ENCODE measurements around the gene MMP28. TPM values are rescaled to one million over a fixed set of nuclear protein-coding genes. Genes with fewer than 3 reads are reported as not detected.
A peak's percentile ranks its signal among the peaks of the same experiment; 100 is the strongest.

The MMP28 gene
- total RNA-seq, 1 donor from 2014 or later: 10.6 TPM

DNA sequence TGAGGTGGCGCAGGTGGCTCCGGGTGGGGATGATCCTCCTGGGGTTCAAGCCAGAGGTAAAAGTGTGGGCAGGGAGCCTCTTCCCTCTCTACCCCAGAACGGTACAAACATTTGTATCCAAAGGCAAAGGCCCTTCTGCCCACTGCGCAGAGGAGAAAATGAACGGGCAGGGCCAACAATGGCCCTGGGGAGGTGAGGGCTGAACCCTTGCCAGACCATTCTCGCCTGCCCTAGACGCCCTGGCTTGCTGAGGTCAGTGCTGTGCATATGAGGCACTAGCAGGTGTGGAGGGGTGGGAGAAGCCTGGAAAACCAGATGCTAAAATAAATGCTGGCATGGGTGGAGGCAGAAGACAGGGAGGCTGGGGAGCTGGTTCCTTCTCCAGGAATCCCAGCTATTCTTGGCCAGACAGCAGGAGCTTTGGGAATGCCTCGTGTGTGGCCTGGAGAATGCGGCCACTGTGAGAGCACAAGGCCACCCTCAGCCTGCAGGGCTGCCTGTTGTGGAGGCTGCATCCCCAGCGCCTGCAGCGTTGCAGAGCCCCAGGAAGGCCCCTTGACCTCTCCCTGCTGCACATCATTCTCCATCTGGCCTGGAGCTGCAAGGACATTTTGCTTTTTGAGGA, 30.2 kb downstream of the MMP28 start:
- Mint-ChIP-seq H3K27me3 (ENCODE audit: unreplicated experiment) (peaks cover 8% of the 10 kb centered on the region), H3K9me3 (ENCODE audit: unreplicated experiment) (no peaks in the 10 kb centered on the region), H3K36me3 (ENCODE audit: low read depth, unreplicated experiment) (peaks cover 5% of the 10 kb centered on the region), H3K4me1 (ENCODE audit: unreplicated experiment) (peaks cover 18% of the 10 kb centered on the region), H3K27ac (ENCODE audit: unreplicated experiment) (peak overlapping the region; percentile 24), H3K4me3 (ENCODE audit: unreplicated experiment) (peak overlapping the region; percentile 91)
- TF ChIP-seq, protein P1, sequence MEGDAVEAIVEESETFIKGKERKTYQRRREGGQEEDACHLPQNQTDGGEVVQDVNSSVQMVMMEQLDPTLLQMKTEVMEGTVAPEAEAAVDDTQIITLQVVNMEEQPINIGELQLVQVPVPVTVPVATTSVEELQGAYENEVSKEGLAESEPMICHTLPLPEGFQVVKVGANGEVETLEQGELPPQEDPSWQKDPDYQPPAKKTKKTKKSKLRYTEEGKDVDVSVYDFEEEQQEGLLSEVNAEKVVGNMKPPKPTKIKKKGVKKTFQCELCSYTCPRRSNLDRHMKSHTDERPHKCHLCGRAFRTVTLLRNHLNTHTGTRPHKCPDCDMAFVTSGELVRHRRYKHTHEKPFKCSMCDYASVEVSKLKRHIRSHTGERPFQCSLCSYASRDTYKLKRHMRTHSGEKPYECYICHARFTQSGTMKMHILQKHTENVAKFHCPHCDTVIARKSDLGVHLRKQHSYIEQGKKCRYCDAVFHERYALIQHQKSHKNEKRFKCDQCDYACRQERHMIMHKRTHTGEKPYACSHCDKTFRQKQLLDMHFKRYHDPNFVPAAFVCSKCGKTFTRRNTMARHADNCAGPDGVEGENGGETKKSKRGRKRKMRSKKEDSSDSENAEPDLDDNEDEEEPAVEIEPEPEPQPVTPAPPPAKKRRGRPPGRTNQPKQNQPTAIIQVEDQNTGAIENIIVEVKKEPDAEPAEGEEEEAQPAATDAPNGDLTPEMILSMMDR (IDR thresholded peaks at IDR 0.05; ENCODE audit: unreplicated experiment): no peak
- DNase-seq (ENCODE audit: low spot score): no peak

DNA sequence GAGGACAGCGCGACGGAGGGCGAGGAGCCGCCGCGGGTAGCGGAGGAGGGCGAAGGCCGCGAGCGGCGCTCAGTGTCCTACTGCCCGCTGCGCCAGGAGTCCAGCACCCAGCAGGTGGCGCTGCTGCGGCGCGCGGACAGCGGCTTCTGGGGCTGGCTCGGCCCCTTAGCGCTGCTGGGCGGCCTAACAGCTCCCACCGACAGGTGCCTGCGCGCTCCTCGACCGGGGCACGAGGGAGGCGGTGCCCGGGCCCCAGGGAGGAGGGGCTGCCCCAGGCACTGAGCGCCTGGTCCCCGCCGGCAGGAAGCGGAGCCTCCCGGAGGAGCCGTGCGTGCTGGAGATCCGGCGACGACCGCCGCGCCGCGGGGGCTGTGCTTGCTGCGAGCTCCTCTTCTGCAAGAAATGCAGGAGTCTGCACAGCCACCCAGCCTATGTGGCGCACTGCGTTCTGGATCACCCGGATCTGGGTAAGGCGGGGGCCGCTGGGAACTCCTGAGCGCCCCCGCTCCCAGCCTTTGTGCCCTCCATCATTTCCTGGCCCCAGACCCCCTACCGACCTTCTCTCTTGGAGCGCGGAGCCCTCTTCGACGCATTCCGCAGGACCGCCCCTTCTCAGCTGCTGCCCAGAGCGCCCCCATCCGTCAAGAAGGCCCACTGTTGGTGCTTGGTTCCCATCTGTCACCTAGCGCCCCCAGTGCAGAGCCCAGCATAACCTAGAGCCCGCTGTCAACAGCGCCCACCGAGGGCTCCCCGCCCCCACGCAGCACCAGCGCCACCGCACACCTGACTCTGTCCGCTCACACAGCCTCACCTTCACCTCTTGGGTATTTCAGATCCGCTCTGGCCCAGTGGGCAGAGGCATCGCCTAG, 31.1 kb downstream of the MMP28 start:
- peak; percentile 98 for DNase-seq (ENCODE audit: low spot score)
- TF ChIP-seq, protein P1 (IDR thresholded peaks at IDR 0.05; ENCODE audit: unreplicated experiment): peak; percentile 96
- peaks cover 8% of the 10 kb centered on the region for H3K27me3 Mint-ChIP-seq (ENCODE audit: unreplicated experiment)
- H3K9me3 Mint-ChIP-seq (ENCODE audit: unreplicated experiment): no peaks in the 10 kb centered on the region
- H3K4me3 Mint-ChIP-seq (ENCODE audit: unreplicated experiment): peak overlapping the region; percentile 91
- H3K27ac Mint-ChIP-seq (ENCODE audit: unreplicated experiment): peak overlapping the region; percentile 57
- H3K36me3 Mint-ChIP-seq (ENCODE audit: low read depth, unreplicated experiment): peaks cover 5% of the 10 kb centered on the region
- H3K4me1 Mint-ChIP-seq (ENCODE audit: unreplicated experiment): peaks cover 19% of the 10 kb centered on the region

GRCh38 chr17:35763767-35764122, 31.7 kb downstream of the MMP28 start:
- Mint-ChIP-seq H3K9me3 (ENCODE audit: unreplicated experiment) (no peaks in the 10 kb centered on the region), H3K27ac (ENCODE audit: unreplicated experiment) (no peak overlapping the region), H3K4me1 (ENCODE audit: unreplicated experiment) (peaks cover 19% of the 10 kb centered on the region), H3K27me3 (ENCODE audit: unreplicated experiment) (peaks cover 8% of the 10 kb centered on the region), H3K4me3 (ENCODE audit: unreplicated experiment) (peak overlapping the region; percentile 87), H3K36me3 (ENCODE audit: low read depth, unreplicated experiment) (peaks cover 5% of the 10 kb centered on the region)
- TF ChIP-seq, protein P1 (IDR thresholded peaks at IDR 0.05; ENCODE audit: unreplicated experiment): no peak
- DNase-seq (ENCODE audit: low spot score): no peak

- Mint-ChIP-seq H3K27me3 (ENCODE audit: unreplicated experiment) (peaks cover 7% of the 10 kb centered on the region), H3K36me3 (ENCODE audit: low read depth, unreplicated experiment) (peaks cover 5% of the 10 kb centered on the region), H3K27ac (ENCODE audit: unreplicated experiment) (no peak overlapping the region), H3K4me3 (ENCODE audit: unreplicated experiment) (no peak overlapping the region), H3K9me3 (ENCODE audit: unreplicated experiment) (no peaks in the 10 kb centered on the region), H3K4me1 (ENCODE audit: unreplicated experiment) (peaks cover 19% of the 10 kb centered on the region)
- DNase-seq (ENCODE audit: low spot score): no peak
- TF ChIP-seq, protein P1 (IDR thresholded peaks at IDR 0.05; ENCODE audit: unreplicated experiment): no peak
Measured at GRCh38 chr17:35761601-35762000, 33.8 kb downstream of the MMP28 start.

GRCh38 chr17:35760587-35760986, 34.9 kb downstream of the MMP28 start, which contains the start of gene C17orf50:
Gene C17orf50, plus strand, starts transcription at chr17:35760887. Its CDS starts 55 bp downstream, at chr17:35760942.
- peaks cover 5% of the 10 kb centered on the region for H3K36me3 Mint-ChIP-seq (ENCODE audit: low read depth, unreplicated experiment)
- peaks cover 7% of the 10 kb centered on the region for H3K27me3 Mint-ChIP-seq (ENCODE audit: unreplicated experiment)
- no peak within 1 kb of the TSS for H3K4me3 Mint-ChIP-seq (ENCODE audit: unreplicated experiment)
- H3K4me1 Mint-ChIP-seq (ENCODE audit: unreplicated experiment): peaks cover 12% of the 10 kb centered on the region
- H3K9me3 Mint-ChIP-seq (ENCODE audit: unreplicated experiment): no peaks in the 10 kb centered on the region
- TF ChIP-seq, protein P1 (IDR thresholded peaks at IDR 0.05; ENCODE audit: unreplicated experiment): no peak
- no peak within 1 kb of the TSS for H3K27ac Mint-ChIP-seq (ENCODE audit: unreplicated experiment)
- no peak for DNase-seq (ENCODE audit: low spot score)
